NB4 (cell line): ENCODE data around the gene ZNF710.
A peak's percentile ranks its signal among the peaks of the same experiment; 100 is the strongest.

ENCODE experiments used
- DNase-seq: peaks from one replicate; pipeline ENCODE4 v3.0.0; 2010; ENCODE audit warnings: low read depth
- H3K4me3 ChIP-seq: one replicate; pipeline ENCODE4 v1.5.1; 2011; ENCODE audit warnings: mild to moderate bottlenecking, low read depth, low read length, moderate library complexity
- CTCF ChIP-seq: IDR thresholded peaks from one replicate; pipeline ENCODE4 v1.5.1; 2012; ENCODE audit warnings: low read depth, low read length
- MAX ChIP-seq: IDR thresholded peaks from 2 replicates; pipeline ENCODE4 v1.6.1; 2011; ENCODE audit warnings: low read depth, low read length
- MYC ChIP-seq: IDR thresholded peaks from 2 replicates; pipeline ENCODE4 v1.6.1; 2011; ENCODE audit warnings: low read depth, low read length
- POLR2A ChIP-seq: IDR thresholded peaks from 2 replicates; pipeline ENCODE4 v1.6.1; 2011; ENCODE audit warnings: mild to moderate bottlenecking; ENCODE audit not compliant: insufficient read length; ENCODE audit errors: extremely low read depth

ZNF710 gene

GRCh38 chr15:90006217-90007075, 5.3 kb downstream of the ZNF710 start:
- DNase-seq: no peak
- TF ChIP-seq CTCF (no peak), MAX (no peak), POLR2A (no peak), MYC (no peak)
- peak overlapping the region; percentile 10 for H3K4me3 ChIP-seq

GRCh38 chr15:90007076-90007460, 5.9 kb downstream of the ZNF710 start:
- no peak overlapping the region for H3K4me3 ChIP-seq
- no peak for DNase-seq
- no peak for TF ChIP-seq MYC
- no peak for TF ChIP-seq POLR2A
- no peak for TF ChIP-seq MAX
- TF ChIP-seq CTCF: no peak

GRCh38 chr15:90008607-90009006, 7.5 kb downstream of the ZNF710 start:
- TF ChIP-seq MAX: no peak
- TF ChIP-seq CTCF: no peak
- no peak for TF ChIP-seq MYC
- TF ChIP-seq POLR2A: no peak
- no peak for DNase-seq
- H3K4me3 ChIP-seq: no peak overlapping the region

GRCh38 chr15:90009301-90010022, 8.3 kb downstream of the ZNF710 start:
- TF ChIP-seq MYC (no peak), POLR2A (no peak), MAX (no peak), CTCF (no peak)

GRCh38 chr15:90011705-90012104, 10.6 kb downstream of the ZNF710 start:
- no peak for TF ChIP-seq MAX
- TF ChIP-seq MYC: no peak
- TF ChIP-seq CTCF: no peak
- TF ChIP-seq POLR2A: no peak
- H3K4me3 ChIP-seq: no peak overlapping the region
- DNase-seq: no peak

More at GRCh38 chr15:90009301-90010022, 8.3 kb downstream of the ZNF710 start:
- H3K4me3 ChIP-seq: no peak overlapping the region
- peak; percentile 24 for DNase-seq
